Stimulated activated CD8-positive, alpha-beta memory T cell treated with anti-CD3 and anti-CD28 coated beads, Interleukin-7, amount 100 ng/mL, for 1 hour (primary cell): Measurements from ENCODE around the gene TSHR.

Source experiments
- DNase-seq, 2 donors: peaks; one replicate each; pipeline ENCODE4 v3.0.0-alpha.2; 2020; ENCODE audit warnings: low read depth in 2 of 2

Gene TSHR

DNA sequence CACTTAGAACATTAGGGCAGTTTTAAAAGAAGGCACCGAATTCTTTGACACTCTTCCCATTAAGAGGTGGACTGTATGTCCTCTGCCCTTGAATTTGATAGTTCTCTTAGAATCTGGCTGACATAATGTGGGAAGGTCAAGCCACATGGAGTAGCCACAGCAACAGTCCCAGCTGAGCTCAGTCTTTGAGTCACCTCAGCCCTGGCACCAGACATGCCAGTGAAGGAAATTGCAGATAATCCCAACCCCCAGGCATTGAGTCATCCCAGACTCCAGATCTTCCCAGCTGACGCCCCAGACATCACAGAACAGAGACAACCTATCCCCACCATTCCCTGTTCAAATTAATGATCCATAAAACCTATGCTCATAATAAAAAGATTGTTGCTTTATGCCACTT is 181.9 kb downstream of the TSHR start:
- no peak for DNase-seq

GRCh38 chr14:81138429-81138828 is 183.0 kb downstream of the TSHR start:
- no peak for DNase-seq

DNA sequence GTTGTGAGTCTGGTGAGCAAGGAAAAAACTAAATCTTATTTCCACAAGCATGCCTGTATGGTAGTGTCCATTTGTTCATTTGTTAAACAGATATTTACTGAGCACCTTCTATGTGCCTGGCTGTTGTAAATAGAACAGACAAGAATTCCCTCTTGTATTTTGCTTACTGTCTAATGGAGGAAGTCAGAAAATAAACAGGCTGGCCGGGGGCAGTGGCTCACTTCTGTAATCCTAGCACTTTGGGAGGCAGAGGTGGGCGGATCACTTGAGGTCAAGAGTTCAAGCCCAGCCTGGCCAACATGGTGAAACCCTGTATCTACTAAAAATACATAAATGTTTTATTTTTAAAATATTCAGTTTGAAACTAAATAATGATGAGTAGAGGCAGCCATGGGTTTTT is 186.0 kb downstream of the TSHR start:
- no peak for DNase-seq

GRCh38 chr14:81143793-81144192 is 188.4 kb downstream of the TSHR start:
- no peak for DNase-seq

- DNase-seq, result no peak
Measured at GRCh38 chr14:81144824-81145603, 189.6 kb downstream of the TSHR start.

DNA sequence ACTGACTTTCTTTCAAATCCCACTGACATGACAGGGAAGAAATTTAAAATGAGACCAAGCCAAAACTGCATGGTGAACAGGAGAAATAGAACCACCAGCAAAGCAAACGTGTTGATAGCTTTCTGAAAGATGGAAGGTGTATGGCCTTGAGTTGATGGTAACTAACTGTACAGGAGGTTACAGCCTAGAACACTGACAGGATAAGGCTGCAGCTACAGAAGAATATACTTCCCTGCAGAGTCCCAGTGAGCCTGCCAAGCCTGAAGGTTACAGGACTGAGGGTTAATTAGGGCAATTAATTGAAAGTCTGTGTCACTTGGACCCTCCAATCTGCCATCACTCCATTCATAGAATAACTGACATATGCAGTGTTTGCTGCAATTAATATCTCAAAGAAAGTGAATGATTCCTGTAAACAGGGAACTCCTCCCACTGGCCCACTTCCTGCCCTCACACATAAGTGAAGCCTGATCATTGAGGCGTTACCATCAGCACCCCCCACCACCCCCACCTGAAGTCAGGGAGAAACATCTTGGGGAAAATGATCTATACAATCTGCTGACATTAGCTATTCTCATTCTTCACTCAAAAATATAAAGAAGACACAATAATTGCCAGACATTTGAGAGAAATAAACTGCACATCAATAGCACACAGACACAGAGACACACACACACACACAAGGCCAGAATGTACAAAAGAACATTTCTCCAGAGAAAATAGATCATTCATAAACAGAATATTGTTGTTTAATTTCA is 191.9 kb downstream of the TSHR start:
- no peak for DNase-seq

GRCh38 chr14:81148635-81149034 is 193.2 kb downstream of the TSHR start:
- DNase-seq, result no peak

DNA sequence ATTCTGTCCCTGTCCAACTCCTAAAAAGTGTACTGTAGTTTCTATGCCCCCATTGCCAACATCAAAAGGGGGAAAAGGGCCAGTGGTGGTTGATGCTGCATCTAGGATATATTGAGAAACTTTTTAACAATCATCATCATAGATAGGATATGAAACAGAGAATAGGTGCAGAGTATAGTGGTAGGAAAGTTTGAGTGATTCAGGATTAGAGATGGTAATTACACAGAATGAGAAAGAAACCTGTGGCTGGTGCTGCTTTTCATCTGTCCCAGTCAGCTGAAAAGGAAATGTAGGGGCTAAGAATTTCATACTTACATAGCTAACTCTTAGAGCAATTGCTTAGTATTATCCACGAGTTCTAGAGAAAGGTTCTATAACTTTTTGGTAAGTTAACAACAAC is 197.8 kb downstream of the TSHR start:
- DNase-seq, result no peak

DNA sequence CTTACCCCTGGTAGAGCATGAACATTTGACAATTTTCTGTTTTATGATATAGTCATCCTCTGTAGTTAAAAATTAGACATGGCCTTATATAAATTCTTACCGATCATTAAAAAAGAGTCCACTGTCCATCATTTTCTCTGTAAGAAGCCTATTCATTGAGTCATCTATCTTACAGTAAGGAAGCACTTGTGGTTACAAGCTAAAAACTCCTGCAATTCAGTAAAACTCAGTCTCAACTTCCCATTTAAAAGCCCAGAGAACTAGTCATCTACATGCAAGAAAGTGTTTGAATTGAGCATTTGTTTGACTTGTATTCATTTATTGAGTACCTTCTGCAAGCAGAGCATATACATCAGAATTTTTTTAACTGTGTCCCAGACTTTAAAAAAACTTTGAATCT is 202.0 kb downstream of the TSHR start:
- no peak for DNase-seq

- no peak for DNase-seq
Measured at GRCh38 chr14:81161088-81161487, 205.7 kb downstream of the TSHR start.

- no peak for DNase-seq
Measured at GRCh38 chr14:81161749-81162148, 206.3 kb downstream of the TSHR start.

GRCh38 chr14:81162941-81163340 is 207.5 kb downstream of the TSHR start:
- no peak for DNase-seq

GRCh38 chr14:81164167-81164774 is 208.8 kb downstream of the TSHR start:
- no peak for DNase-seq

DNA sequence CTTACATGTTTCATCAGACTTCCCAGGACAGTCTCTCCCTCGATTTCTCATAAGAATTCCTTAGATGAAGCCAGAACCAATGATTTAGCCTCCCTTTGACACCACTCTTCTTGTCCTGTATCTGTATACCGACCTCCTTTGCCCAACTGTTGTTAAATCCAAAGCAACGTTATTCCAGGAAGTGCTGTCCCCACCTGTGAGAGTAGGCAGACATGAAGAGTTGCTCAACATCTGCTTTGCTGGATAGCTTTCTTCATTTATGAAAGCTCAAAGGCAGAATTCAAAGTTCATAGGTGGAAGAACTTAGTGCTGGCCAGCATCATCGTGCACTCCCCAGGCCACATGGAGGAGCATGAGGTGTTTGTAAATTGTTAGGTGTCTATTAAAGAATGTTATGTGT is 209.8 kb downstream of the TSHR start:
- DNase-seq, result no peak

DNA sequence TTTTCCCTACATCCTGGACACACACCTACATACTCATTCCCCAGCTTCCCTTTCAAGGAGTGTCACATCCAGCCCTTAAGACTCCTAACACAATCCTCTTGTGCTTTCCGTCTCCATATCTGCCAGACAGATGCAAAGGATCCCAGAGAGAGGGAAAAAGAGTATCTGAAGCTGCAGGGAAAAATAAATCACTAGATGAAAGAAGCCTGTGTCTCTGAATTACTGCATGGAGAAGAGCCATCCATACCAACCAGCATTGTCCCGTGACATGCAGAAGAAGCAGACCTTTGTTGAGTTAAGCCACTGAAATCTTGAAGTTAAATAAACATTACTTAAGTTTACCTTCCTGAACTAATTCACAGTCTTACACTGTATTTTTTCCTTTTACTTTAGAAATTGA is 210.7 kb downstream of the TSHR start:
- no peak for DNase-seq

DNA sequence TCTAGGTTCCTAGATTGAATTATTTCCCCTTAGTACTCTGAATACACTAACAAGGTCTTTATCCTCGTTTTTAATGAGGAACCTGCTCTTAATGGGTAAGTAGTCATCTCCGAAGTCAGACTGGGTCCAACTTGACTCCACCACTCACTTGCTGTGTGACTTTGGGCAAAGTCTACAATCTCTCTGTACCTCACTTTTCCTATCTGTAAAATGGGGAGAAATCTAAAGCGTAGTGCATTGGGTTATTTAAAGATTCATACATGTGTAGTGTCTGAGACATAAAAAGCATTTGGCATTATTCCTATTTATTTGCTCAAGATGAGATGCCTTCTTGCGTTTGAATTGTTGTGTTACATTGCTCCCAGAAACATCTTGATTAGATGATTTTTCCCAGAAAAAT is 213.8 kb downstream of the TSHR start:
- DNase-seq, result no peak

- no peak for DNase-seq
Measured at GRCh38 chr14:81169711-81170103, 214.3 kb downstream of the TSHR start.

DNA sequence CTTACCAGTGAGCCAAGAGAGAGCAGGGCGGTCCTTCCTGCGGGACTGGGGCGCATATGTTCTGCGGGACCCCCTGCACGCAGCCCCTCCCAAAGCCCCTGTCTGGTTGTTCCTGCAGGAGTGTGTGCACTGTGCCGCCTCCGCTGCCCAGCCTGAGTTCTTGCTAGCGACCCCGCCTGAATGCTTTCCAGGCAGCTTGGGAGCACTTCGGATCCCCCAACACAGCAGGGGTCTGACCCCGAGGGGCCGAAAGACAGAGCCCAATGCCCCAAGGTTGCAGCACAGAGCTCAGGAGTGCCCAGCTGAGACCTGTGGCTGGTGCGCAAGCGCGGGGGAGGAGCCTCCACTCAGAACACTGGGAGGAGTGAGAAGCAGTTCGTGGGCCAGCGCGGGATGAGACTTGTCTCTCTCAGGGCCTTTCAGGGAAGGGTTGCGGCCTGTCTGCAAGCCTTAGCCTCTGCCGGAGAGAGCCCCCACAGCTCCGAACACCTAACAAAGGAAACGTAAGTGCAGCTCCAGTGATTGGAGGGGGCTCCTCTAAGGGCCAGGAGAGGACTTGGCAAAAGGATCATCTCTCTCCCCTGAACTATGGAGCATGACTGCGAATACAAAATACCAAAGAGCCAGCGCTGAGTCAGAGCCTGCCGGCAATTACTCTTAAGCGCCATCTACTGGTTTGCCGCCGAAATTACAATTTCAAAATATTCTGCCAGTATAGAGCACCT is 214.8 kb downstream of the TSHR start:
- DNase-seq, result peak; percentile 67 to 77

- DNase-seq, result no peak
Measured at GRCh38 chr14:81170829-81171195, 215.4 kb downstream of the TSHR start.

DNA sequence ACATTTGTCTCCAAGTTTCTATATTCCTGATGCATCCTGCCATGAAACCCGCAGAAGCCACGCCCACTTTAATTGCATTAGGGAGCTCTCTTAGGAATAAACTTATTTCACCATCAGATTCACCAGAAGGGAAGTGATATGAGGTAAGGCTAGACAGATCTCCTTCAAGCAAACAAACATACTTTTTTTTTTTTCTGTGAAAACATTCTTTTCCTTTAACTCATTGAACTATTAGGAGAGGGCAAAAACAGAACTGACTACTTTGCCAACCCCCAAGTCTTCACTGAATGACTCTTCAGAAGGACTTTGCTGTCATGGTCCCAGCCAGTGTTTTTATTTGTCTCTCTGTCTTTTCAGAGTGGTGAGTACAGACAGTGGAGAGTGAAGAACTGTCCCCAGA is 216.9 kb downstream of the TSHR start:
- DNase-seq, result no peak

DNA sequence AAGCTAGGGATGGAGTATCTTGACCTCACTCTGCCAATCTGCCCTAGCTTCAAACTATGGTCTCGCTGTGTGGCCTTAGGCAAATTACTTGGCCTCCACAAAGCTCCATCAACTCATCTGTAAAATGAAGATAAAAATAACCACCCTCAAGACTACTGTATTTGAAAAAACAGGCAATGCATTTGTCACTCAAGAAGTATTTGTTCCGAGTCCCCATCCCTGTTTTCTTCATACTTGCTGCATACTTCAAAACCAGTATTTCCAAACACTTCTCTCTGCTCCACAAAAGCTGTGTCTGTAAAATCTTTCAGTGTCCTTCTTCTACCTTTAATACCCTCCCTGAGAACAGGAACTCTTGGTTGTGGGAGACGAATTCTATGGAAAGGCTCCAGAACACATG is 217.5 kb downstream of the TSHR start:
- no peak for DNase-seq

DNA sequence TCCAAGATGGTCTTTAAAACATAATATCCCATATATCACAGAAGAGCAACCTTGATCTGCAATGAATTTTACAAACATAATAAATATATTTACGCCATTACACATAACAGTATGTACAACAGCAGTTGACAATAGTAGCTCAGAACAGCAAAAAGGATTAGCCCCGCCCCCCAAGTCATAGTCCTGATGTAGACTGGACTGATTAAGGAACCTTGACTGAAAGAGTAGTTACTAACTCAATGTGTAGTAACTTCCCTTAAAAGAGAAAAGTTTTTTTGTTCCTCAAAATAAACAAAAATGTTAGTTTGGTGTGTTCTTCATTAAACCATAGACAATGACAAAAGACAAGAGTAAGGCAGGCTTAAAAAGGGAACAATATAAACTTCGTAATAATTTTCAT is 220.8 kb downstream of the TSHR start:
- no peak for DNase-seq
